Panc1 (cell line): ENCODE results near the gene MAP1S.

Experiments used
- POLR2AphosphoS5 ChIP-seq: IDR thresholded peaks from 2 replicates; pipeline ENCODE4 v1.6.1; 2012; ENCODE audit warnings: mild to moderate bottlenecking, low read depth, low read length, moderate library complexity
- TF ChIP-seq, protein P1 (sequence below): fragments of 450-650 bp; IDR thresholded peaks from 2 replicates; pipeline ENCODE4 v1.5.1; 2017; ENCODE audit warnings: mild to moderate bottlenecking
- TF ChIP-seq, protein P2 (sequence below), 2 experiments: IDR thresholded peaks; 2 replicates each; pipeline ENCODE4 v1.6.1; 2011 to 2012; ENCODE audit warnings: low read depth in 2 of 2, control low read depth in 1 of 2, low read length in 1 of 2, mild to moderate bottlenecking in 1 of 2, moderate library complexity in 1 of 2; ENCODE audit not compliant: insufficient read depth in 1 of 2

DNA sequence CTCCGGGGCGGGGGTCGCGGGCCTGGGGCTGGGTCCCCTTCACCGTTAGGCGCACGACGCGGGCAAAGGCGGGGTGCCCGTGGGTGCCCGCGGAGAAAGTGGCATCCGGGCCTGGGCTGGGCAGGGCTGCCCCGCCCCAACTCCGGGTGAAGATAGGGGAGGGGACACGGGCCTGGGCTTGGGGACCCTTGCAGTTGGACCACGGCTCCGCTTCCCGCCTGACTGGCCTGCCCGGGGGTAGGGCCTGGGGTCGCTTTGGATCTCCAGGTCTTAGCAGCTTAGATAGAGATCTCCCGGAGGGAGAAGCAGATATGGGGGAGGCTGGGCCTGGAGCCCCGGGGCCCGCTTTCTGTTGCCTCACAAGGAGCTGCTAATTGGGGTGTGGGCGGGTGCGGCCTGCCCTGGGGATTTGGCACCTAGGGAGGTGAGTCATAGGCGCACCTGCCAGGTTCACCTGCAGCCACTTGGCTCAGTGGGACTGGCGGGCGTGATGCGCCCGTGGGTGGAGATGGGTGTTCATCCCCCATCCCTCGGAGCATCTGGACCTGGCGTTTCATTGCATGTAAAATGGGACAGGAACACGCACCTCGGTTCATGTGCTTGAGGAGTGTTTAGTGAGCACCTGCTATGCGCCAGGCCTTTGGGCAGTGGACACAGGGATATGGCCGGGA, 585 bp downstream of the MAP1S start:
- TF ChIP-seq, protein P1, sequence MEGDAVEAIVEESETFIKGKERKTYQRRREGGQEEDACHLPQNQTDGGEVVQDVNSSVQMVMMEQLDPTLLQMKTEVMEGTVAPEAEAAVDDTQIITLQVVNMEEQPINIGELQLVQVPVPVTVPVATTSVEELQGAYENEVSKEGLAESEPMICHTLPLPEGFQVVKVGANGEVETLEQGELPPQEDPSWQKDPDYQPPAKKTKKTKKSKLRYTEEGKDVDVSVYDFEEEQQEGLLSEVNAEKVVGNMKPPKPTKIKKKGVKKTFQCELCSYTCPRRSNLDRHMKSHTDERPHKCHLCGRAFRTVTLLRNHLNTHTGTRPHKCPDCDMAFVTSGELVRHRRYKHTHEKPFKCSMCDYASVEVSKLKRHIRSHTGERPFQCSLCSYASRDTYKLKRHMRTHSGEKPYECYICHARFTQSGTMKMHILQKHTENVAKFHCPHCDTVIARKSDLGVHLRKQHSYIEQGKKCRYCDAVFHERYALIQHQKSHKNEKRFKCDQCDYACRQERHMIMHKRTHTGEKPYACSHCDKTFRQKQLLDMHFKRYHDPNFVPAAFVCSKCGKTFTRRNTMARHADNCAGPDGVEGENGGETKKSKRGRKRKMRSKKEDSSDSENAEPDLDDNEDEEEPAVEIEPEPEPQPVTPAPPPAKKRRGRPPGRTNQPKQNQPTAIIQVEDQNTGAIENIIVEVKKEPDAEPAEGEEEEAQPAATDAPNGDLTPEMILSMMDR, result no peak
- TF ChIP-seq, protein P2, sequence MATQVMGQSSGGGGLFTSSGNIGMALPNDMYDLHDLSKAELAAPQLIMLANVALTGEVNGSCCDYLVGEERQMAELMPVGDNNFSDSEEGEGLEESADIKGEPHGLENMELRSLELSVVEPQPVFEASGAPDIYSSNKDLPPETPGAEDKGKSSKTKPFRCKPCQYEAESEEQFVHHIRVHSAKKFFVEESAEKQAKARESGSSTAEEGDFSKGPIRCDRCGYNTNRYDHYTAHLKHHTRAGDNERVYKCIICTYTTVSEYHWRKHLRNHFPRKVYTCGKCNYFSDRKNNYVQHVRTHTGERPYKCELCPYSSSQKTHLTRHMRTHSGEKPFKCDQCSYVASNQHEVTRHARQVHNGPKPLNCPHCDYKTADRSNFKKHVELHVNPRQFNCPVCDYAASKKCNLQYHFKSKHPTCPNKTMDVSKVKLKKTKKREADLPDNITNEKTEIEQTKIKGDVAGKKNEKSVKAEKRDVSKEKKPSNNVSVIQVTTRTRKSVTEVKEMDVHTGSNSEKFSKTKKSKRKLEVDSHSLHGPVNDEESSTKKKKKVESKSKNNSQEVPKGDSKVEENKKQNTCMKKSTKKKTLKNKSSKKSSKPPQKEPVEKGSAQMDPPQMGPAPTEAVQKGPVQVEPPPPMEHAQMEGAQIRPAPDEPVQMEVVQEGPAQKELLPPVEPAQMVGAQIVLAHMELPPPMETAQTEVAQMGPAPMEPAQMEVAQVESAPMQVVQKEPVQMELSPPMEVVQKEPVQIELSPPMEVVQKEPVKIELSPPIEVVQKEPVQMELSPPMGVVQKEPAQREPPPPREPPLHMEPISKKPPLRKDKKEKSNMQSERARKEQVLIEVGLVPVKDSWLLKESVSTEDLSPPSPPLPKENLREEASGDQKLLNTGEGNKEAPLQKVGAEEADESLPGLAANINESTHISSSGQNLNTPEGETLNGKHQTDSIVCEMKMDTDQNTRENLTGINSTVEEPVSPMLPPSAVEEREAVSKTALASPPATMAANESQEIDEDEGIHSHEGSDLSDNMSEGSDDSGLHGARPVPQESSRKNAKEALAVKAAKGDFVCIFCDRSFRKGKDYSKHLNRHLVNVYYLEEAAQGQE (IDR thresholded peaks at IDR 0.05; ENCODE audit: insufficient read depth in 1 of 2, low read depth in 2 of 2, low read length in 1 of 2), result no peak
- TF ChIP-seq POLR2AphosphoS5, result no peak
